HG02763 (cell line): ENCODE data around the gene KCNMB2.
"Not testable (repeated sequence)": the region's sequence is repeated elsewhere in the genome, so short reads cannot be mapped to it uniquely, and the experiment has no call there.

Experiments used
- ATAC-seq: cut with Tn5 transposase; IDR thresholded peaks from one replicate; pipeline ENCODE4 v1.9.1; 2021; ENCODE audit warnings: mild to moderate bottlenecking, moderate library complexity; ENCODE audit not compliant: unreplicated experiment

The KCNMB2 gene

GRCh38 chr3:178536211-178537079, at the start of gene KCNMB2:
TSS of gene KCNMB2 (plus strand) at chr3:178536436.
- ATAC-seq, result no peak

- no peak for ATAC-seq
Observed at GRCh38 chr3:178486903-178487302, 49.3 kb upstream of the KCNMB2 start.

GRCh38 chr3:178487752-178488151, 48.5 kb upstream of the KCNMB2 start:
- no peak for ATAC-seq

GRCh38 chr3:178491751-178492150, 44.5 kb upstream of the KCNMB2 start:
- no peak for ATAC-seq

- no peak for ATAC-seq
Observed at GRCh38 chr3:178492491-178492890, 43.7 kb upstream of the KCNMB2 start.

GRCh38 chr3:178494386-178494785, 41.9 kb upstream of the KCNMB2 start:
- ATAC-seq, result no peak

GRCh38 chr3:178496911-178497310, 39.3 kb upstream of the KCNMB2 start:
- no peak for ATAC-seq

GRCh38 chr3:178498871-178499270, 37.4 kb upstream of the KCNMB2 start:
- no peak for ATAC-seq

- ATAC-seq, result no peak
Observed at GRCh38 chr3:178500631-178501030, 35.6 kb upstream of the KCNMB2 start.

GRCh38 chr3:178504128-178504527, 32.1 kb upstream of the KCNMB2 start:
- ATAC-seq, result no peak

GRCh38 chr3:178505832-178506231, 30.4 kb upstream of the KCNMB2 start:
- no peak for ATAC-seq

- ATAC-seq, result no peak
Observed at GRCh38 chr3:178507507-178508442, 28.5 kb upstream of the KCNMB2 start.

- no peak for ATAC-seq
Observed at GRCh38 chr3:178508443-178508825, 27.8 kb upstream of the KCNMB2 start.

- no peak for ATAC-seq
Observed at GRCh38 chr3:178510496-178510895, 25.7 kb upstream of the KCNMB2 start.

- ATAC-seq, result no peak
Observed at GRCh38 chr3:178512647-178513046, 23.6 kb upstream of the KCNMB2 start.

- ATAC-seq, result peak; percentile 24
Observed at GRCh38 chr3:178513546-178514380, 22.5 kb upstream of the KCNMB2 start.

GRCh38 chr3:178514401-178514800, 21.8 kb upstream of the KCNMB2 start:
- ATAC-seq, result no peak

GRCh38 chr3:178515076-178515744, 21.0 kb upstream of the KCNMB2 start:
- ATAC-seq, result not testable (repeated sequence)

GRCh38 chr3:178517665-178518334, 18.4 kb upstream of the KCNMB2 start:
- ATAC-seq, result no peak
